ENCODE results near the gene NHEJ1.

NHEJ1 gene

GRCh38 chr2:219041252-219041651, 119.4 kb downstream of the NHEJ1 start, which contains the start of gene CFAP65:
Gene CFAP65, minus strand, starts transcription at chr2:219041516. Its CDS starts 2,468 bp downstream, at chr2:219039048.
- Histone ChIP-seq H3K27me3 (replicated peaks in 2 of 5; ENCODE audit: control insufficient read depth in 4 of 5, insufficient read depth in 5 of 5, low read length in 4 of 5) (peaks cover 4 to 84% (median 35%) of the 10 kb centered on the region in 5 experiments), H3K4me3 (ENCODE audit: control insufficient read depth in 1 of 7, extremely low read depth in 1 of 7, insufficient read depth in 4 of 7, low read depth in 2 of 7, low read length in 6 of 7) (peak within 1 kb of the TSS in 3 of 7 experiments; percentile 14 to 64 (median 56)), H3K4me1 (ENCODE audit: control extremely low read depth in 1 of 4, control insufficient read depth in 4 of 4, insufficient read depth in 4 of 4, low read length in 3 of 4) (peaks cover 0 to 4% (median 1%) of the 10 kb centered on the region in 4 experiments), H3K9me3 (ENCODE audit: control extremely low read depth in 1 of 5, control insufficient read depth in 4 of 5, insufficient read depth in 2 of 5, low read depth in 1 of 5, low read length in 4 of 5) (peaks cover 0 to 7% (median 0%) of the 10 kb centered on the region in 5 experiments), H3K27ac (ENCODE audit: insufficient read depth in 1 of 2, low read depth in 1 of 2, low read length in 2 of 2, poor library complexity in 1 of 2, severe bottlenecking in 2 of 2) (no peak within 1 kb of the TSS), H3K36me3 (ENCODE audit: control insufficient read depth in 4 of 4, insufficient read depth in 4 of 4, low read length in 3 of 4) (no peaks in the 10 kb centered on the region)
- WGBS (ENCODE audit: insufficient coverage): 2% methylated on average over 21 of the region's 21 CpGs
- CTCF ChIA-PET: interaction anchor here (1.0 to 2.4 kb wide), 4 partner anchors 12 to 76 kb away, joined by 3 to 11 read pairs (median 7); no protein-coding TSS in a partner anchor
- DNase-seq: peak; percentile 38 to 50 (median 44)
- POLR2A ChIA-PET: interaction anchor here (0.6 to 0.9 kb wide), 2 partner anchors 11 to 15 kb away, joined by 3 read pairs; no protein-coding TSS in a partner anchor

- peaks cover 0 to 4% (median 1%) of the 10 kb centered on the region in 4 experiments for H3K4me1 ChIP-seq (ENCODE audit: control extremely low read depth in 1 of 4, control insufficient read depth in 4 of 4, insufficient read depth in 4 of 4, low read length in 3 of 4)
- peaks cover 7 to 87% (median 33%) of the 10 kb centered on the region in 5 experiments for H3K27me3 ChIP-seq (replicated peaks in 2 of 5; ENCODE audit: control insufficient read depth in 4 of 5, insufficient read depth in 5 of 5, low read length in 4 of 5)
- POLR2A ChIA-PET: no interaction called here
- no peaks in the 10 kb centered on the region for H3K36me3 ChIP-seq (ENCODE audit: control insufficient read depth in 4 of 4, insufficient read depth in 4 of 4, low read length in 3 of 4)
- H3K9me3 ChIP-seq (ENCODE audit: control extremely low read depth in 1 of 5, control insufficient read depth in 4 of 5, insufficient read depth in 2 of 5, low read depth in 1 of 5, low read length in 4 of 5): peaks cover 0 to 7% (median 0%) of the 10 kb centered on the region in 5 experiments
- CTCF ChIA-PET: interaction anchor here (0.7 to 3.0 kb wide), 6 partner anchors 8 to 107 kb away, joined by 3 to 9 read pairs (median 5); no protein-coding TSS in a partner anchor
- H3K4me3 ChIP-seq (ENCODE audit: control insufficient read depth in 1 of 7, extremely low read depth in 1 of 7, insufficient read depth in 4 of 7, low read depth in 2 of 7, low read length in 6 of 7): no peak overlapping the region
- 29% methylated on average over 1 of the region's 1 CpG for WGBS (ENCODE audit: insufficient coverage)
- no peak for DNase-seq
- no peak overlapping the region for H3K27ac ChIP-seq (ENCODE audit: insufficient read depth in 1 of 2, low read depth in 1 of 2, low read length in 2 of 2, poor library complexity in 1 of 2, severe bottlenecking in 2 of 2)
Observed at GRCh38 chr2:219038600-219038999, 122.0 kb downstream of the NHEJ1 start.

- peaks cover 7 to 84% (median 33%) of the 10 kb centered on the region in 5 experiments for H3K27me3 ChIP-seq (replicated peaks in 2 of 5; ENCODE audit: control insufficient read depth in 4 of 5, insufficient read depth in 5 of 5, low read length in 4 of 5)
- CTCF ChIA-PET: interaction anchor here (0.7 to 3.0 kb wide), 8 partner anchors 10 to 108 kb away, joined by 3 to 9 read pairs (median 5); no protein-coding TSS in a partner anchor
- 75% methylated on average over 8 of the region's 8 CpGs for WGBS (ENCODE audit: insufficient coverage)
- no peaks in the 10 kb centered on the region for H3K36me3 ChIP-seq (ENCODE audit: control insufficient read depth in 4 of 4, insufficient read depth in 4 of 4, low read length in 3 of 4)
- H3K4me1 ChIP-seq (ENCODE audit: control extremely low read depth in 1 of 4, control insufficient read depth in 4 of 4, insufficient read depth in 4 of 4, low read length in 3 of 4): peaks cover 0 to 4% (median 1%) of the 10 kb centered on the region in 4 experiments
- POLR2A ChIA-PET: no interaction called here
- no peak for DNase-seq
- peaks cover 0 to 7% (median 0%) of the 10 kb centered on the region in 5 experiments for H3K9me3 ChIP-seq (ENCODE audit: control extremely low read depth in 1 of 5, control insufficient read depth in 4 of 5, insufficient read depth in 2 of 5, low read depth in 1 of 5, low read length in 4 of 5)
- no peak overlapping the region for H3K4me3 ChIP-seq (ENCODE audit: control insufficient read depth in 1 of 7, extremely low read depth in 1 of 7, insufficient read depth in 4 of 7, low read depth in 2 of 7, low read length in 6 of 7)
- no peak overlapping the region for H3K27ac ChIP-seq (ENCODE audit: insufficient read depth in 1 of 2, low read depth in 1 of 2, low read length in 2 of 2, poor library complexity in 1 of 2, severe bottlenecking in 2 of 2)
Observed at GRCh38 chr2:219037783-219038499, 122.7 kb downstream of the NHEJ1 start.

- WGBS (ENCODE audit: insufficient coverage): no CpG with 5 or more reads among the region's 2 CpGs
- H3K27ac ChIP-seq (ENCODE audit: insufficient read depth in 1 of 2, low read depth in 1 of 2, low read length in 2 of 2, poor library complexity in 1 of 2, severe bottlenecking in 2 of 2): no peak overlapping the region
- POLR2A ChIA-PET: no interaction called here
- no peak for DNase-seq
- peaks cover 0 to 2% (median 0%) of the 10 kb centered on the region in 4 experiments for H3K4me1 ChIP-seq (ENCODE audit: control extremely low read depth in 1 of 4, control insufficient read depth in 4 of 4, insufficient read depth in 4 of 4, low read length in 3 of 4)
- no peaks in the 10 kb centered on the region for H3K36me3 ChIP-seq (ENCODE audit: control insufficient read depth in 4 of 4, insufficient read depth in 4 of 4, low read length in 3 of 4)
- H3K27me3 ChIP-seq (replicated peaks in 2 of 5; ENCODE audit: control insufficient read depth in 4 of 5, insufficient read depth in 5 of 5, low read length in 4 of 5): peaks cover 2 to 72% (median 22%) of the 10 kb centered on the region in 5 experiments
- H3K9me3 ChIP-seq (ENCODE audit: control extremely low read depth in 1 of 5, control insufficient read depth in 4 of 5, insufficient read depth in 2 of 5, low read depth in 1 of 5, low read length in 4 of 5): peaks cover 0 to 7% (median 0%) of the 10 kb centered on the region in 5 experiments
- H3K4me3 ChIP-seq (ENCODE audit: control insufficient read depth in 1 of 7, extremely low read depth in 1 of 7, insufficient read depth in 4 of 7, low read depth in 2 of 7, low read length in 6 of 7): no peak overlapping the region
- CTCF ChIA-PET: interaction anchor here (1.2 to 2.1 kb wide), 3 partner anchors 9 to 82 kb away, joined by 3 to 5 read pairs (median 3); no protein-coding TSS in a partner anchor
Observed at GRCh38 chr2:219035942-219036341, 124.7 kb downstream of the NHEJ1 start.

- peaks cover 0 to 7% (median 0%) of the 10 kb centered on the region in 5 experiments for H3K9me3 ChIP-seq (ENCODE audit: control extremely low read depth in 1 of 5, control insufficient read depth in 4 of 5, insufficient read depth in 2 of 5, low read depth in 1 of 5, low read length in 4 of 5)
- WGBS (ENCODE audit: insufficient coverage): 73% methylated on average over 4 of the region's 6 CpGs
- H3K4me1 ChIP-seq (ENCODE audit: control extremely low read depth in 1 of 4, control insufficient read depth in 4 of 4, insufficient read depth in 4 of 4, low read length in 3 of 4): peaks cover 0 to 2% (median 0%) of the 10 kb centered on the region in 4 experiments
- no peak for DNase-seq
- H3K27ac ChIP-seq (ENCODE audit: insufficient read depth in 1 of 2, low read depth in 1 of 2, low read length in 2 of 2, poor library complexity in 1 of 2, severe bottlenecking in 2 of 2): no peak overlapping the region
- ChIA-PET CTCF (no interaction called here), POLR2A (no interaction called here)
- peaks cover 2 to 60% (median 18%) of the 10 kb centered on the region in 5 experiments for H3K27me3 ChIP-seq (replicated peaks in 2 of 5; ENCODE audit: control insufficient read depth in 4 of 5, insufficient read depth in 5 of 5, low read length in 4 of 5)
- H3K36me3 ChIP-seq (ENCODE audit: control insufficient read depth in 4 of 4, insufficient read depth in 4 of 4, low read length in 3 of 4): no peaks in the 10 kb centered on the region
- H3K4me3 ChIP-seq (ENCODE audit: control insufficient read depth in 1 of 7, extremely low read depth in 1 of 7, insufficient read depth in 4 of 7, low read depth in 2 of 7, low read length in 6 of 7): no peak overlapping the region
Observed at GRCh38 chr2:219034823-219035222, 125.8 kb downstream of the NHEJ1 start.

DNA sequence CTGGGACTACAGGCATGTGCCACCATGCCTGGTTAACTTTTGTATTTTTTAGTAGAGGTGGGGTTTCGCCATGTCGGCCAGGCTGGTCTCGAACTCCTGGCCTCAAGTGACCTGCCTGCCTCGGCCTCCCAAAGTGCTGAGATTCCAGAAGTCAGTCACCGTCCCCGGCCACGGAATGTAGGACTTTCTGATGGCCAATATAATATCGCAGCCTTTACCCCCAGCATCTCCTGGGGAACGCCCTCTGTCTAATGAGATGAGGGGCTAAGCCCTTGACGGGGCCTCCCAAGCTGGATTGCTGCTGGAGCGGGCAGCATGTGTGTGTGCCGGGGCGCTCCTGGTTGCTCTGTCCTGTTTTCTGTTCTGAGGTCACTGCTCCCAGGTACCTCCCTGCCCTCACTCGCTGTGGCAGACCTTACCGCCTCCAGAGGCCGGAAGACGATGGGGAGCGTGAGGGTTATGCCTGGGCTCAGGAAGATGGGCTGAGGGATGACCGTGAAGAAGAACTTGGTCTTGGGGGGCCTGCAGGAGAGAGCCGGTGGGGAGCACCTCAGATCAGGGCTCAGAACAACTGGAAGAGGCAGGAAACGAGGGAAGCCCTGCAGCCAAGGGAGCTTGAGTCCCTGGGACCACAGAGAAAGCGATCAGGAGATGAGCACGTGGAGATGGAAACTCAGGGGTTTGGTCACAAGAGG, 128.4 kb downstream of the NHEJ1 start:
- Histone ChIP-seq H3K4me1 (ENCODE audit: control extremely low read depth in 1 of 4, control insufficient read depth in 4 of 4, insufficient read depth in 4 of 4, low read length in 3 of 4) (peaks cover 0 to 2% (median 0%) of the 10 kb centered on the region in 4 experiments), H3K9me3 (ENCODE audit: control extremely low read depth in 1 of 5, control insufficient read depth in 4 of 5, insufficient read depth in 2 of 5, low read depth in 1 of 5, low read length in 4 of 5) (no peaks in the 10 kb centered on the region), H3K27ac (ENCODE audit: insufficient read depth in 1 of 2, low read depth in 1 of 2, low read length in 2 of 2, poor library complexity in 1 of 2, severe bottlenecking in 2 of 2) (no peak overlapping the region), H3K4me3 (ENCODE audit: control insufficient read depth in 1 of 7, extremely low read depth in 1 of 7, insufficient read depth in 4 of 7, low read depth in 2 of 7, low read length in 6 of 7) (no peak overlapping the region), H3K36me3 (ENCODE audit: control insufficient read depth in 4 of 4, insufficient read depth in 4 of 4, low read length in 3 of 4) (no peaks in the 10 kb centered on the region), H3K27me3 (replicated peaks in 2 of 5; ENCODE audit: control insufficient read depth in 4 of 5, insufficient read depth in 5 of 5, low read length in 4 of 5) (peaks cover under 1 to 35% (median 11%) of the 10 kb centered on the region in 5 experiments)
- WGBS (ENCODE audit: insufficient coverage): 94% methylated on average over 21 of the region's 23 CpGs
- no peak for DNase-seq
- POLR2A ChIA-PET: no interaction called here
- CTCF ChIA-PET: interaction anchor here (0.9 to 10.8 kb wide), 7 partner anchors 10 to 121 kb away, joined by 3 to 162 read pairs (median 4); partner anchors contain the start of gene NHEJ1

All from common myeloid progenitor, CD34-positive (primary cell).